ENCODE results near the gene SELENOP. TPM values are rescaled to one million over a fixed set of nuclear protein-coding genes. Genes with fewer than 3 reads are reported as not detected.

SELENOP gene
- total and polyA plus RNA-seq, 2 of the 13 experiments (the other 11 are each of a cell fraction or from before 2014, with no cell fraction given), result 1,895 to 2,083 TPM

- H3K9me3 ChIP-seq (ENCODE audit: low read length), result no peaks in the 10 kb centered on the region
- no TSS peak for BruUV-seq (replicated peaks)
- H3K9ac ChIP-seq (ENCODE audit: insufficient read depth, low read depth, low read length), result no peak overlapping the region
- WGBS (ENCODE audit: low lambda C conversion rate), result 32% methylated on average over 3 of the region's 3 CpGs
- no peak overlapping the region for H2AFZ ChIP-seq (ENCODE audit: low read length)
- DNase-seq (ENCODE audit: low spot score), result peak; percentile 61
- H3K4me1 ChIP-seq (ENCODE audit: insufficient read depth, low read length), result peaks cover 74% of the 10 kb centered on the region
- H4K20me1 ChIP-seq (ENCODE audit: insufficient read depth, low read length), result no peaks in the 10 kb centered on the region
- H3K27me3 ChIP-seq (ENCODE audit: control insufficient read depth in 1 of 2, insufficient read depth in 2 of 2, low read length in 2 of 2), result no peaks in the 10 kb centered on the region
- H3K79me2 ChIP-seq (ENCODE audit: insufficient read depth, low read length), result peaks cover 33% of the 10 kb centered on the region
- no peak for FAIRE-seq
- peak overlapping the region; percentile 41 for H3K27ac ChIP-seq (ENCODE audit: extremely low read length, insufficient read depth, low read length)
- peak overlapping the region in 1 of 3 experiments; percentile 0; a peak in 1 of 6 replicates for H3K4me3 ChIP-seq (replicated peaks in 1 of 3; ENCODE audit: insufficient read depth in 1 of 3, low read depth in 2 of 3, low read length in 3 of 3)
- H3K4me2 ChIP-seq (ENCODE audit: low read depth, low read length), result peak overlapping the region; percentile 59
- POLR2A ChIA-PET, result interaction anchor here (0.8 to 1.4 kb wide), 7 partner anchors 10 to 33 kb away, joined by 3 to 18 read pairs (median 4); partner anchors contain the start of gene SELENOP
- CTCF ChIA-PET (ENCODE audit: low intra/inter-chr PET ratio, low total read pairs), result no interaction called here
- intact Hi-C loops (cut with micrococcal nuclease; ENCODE audit: unreplicated experiment) (no loop called here), in situ Hi-C loops (cut with HindIII; ENCODE audit: extremely low pct_ligation_motif_present, low pct_unique_long_range_greater_than_20kb) (no loop called here)
- peak; percentile 43 for ATAC-seq
- H3K36me3 ChIP-seq (replicated peaks in 1 of 2; ENCODE audit: control insufficient read depth in 1 of 2, insufficient read depth in 2 of 2, low read length in 2 of 2), result no peaks in the 10 kb centered on the region
- TF ChIP-seq NCOR1 (IDR thresholded peaks at IDR 0.05; ENCODE audit: borderline replicate concordance, low read length) (0 out of 2 replicates have a peak, but pooled peaks have one; percentile 19), HNF4A (CRISPR knock-in tag; IDR thresholded peaks at IDR 0.05) (peak; percentile 35; the same call in 1 of the 2 replicates), ZNF652 (CRISPR knock-in tag; IDR thresholded peaks at IDR 0.05; ENCODE audit: borderline replicate concordance, low read depth) (peak; percentile 84), TFE3 (CRISPR knock-in tag; IDR thresholded peaks at IDR 0.05) (no peak), GATAD2A (CRISPR knock-in tag; IDR thresholded peaks at IDR 0.05) (0 out of 2 replicates have a peak, but pooled peaks have one; percentile 17), BCL6 (CRISPR knock-in tag; IDR thresholded peaks at IDR 0.05) (0 out of 2 replicates have a peak, but pooled peaks have one; percentile 10), GTF2F1 (IDR thresholded peaks at IDR 0.05; ENCODE audit: low read length) (no peak), PAXIP1 (CRISPR knock-in tag; conservative IDR thresholded peaks at IDR 0.05) (0 out of 2 replicates have a peak, but pooled peaks have one; percentile 40), FOXA3 (CRISPR knock-in tag; IDR thresholded peaks at IDR 0.05) (0 out of 2 replicates have a peak, but pooled peaks have one; percentile 12), ATF4 (CRISPR knock-in tag; IDR thresholded peaks at IDR 0.05) (peak in 1 of 2 experiments; percentile 90; a peak in 2 of 4 replicates), MIXL1 (CRISPR knock-in tag; IDR thresholded peaks at IDR 0.05) (peak; percentile 63), PITX1 (CRISPR knock-in tag; IDR thresholded peaks at IDR 0.05) (no peak), ARID3A (IDR thresholded peaks at IDR 0.05; ENCODE audit: low read depth, low read length) (peak; percentile 30; the same call in 1 of the 2 replicates), ASH2L (IDR thresholded peaks at IDR 0.05; ENCODE audit: insufficient read length, low read depth, low read length) (peak; percentile 44), HNF1B (CRISPR knock-in tag; IDR thresholded peaks at IDR 0.05) (peak; percentile 25; the same call in 1 of the 2 replicates)
These were observed 32.1 kb upstream of the SELENOP start for GRCh38 chr5:42843675-42844292.
